ENCODE results near the gene AEN. TPM values are rescaled to one million over a fixed set of nuclear protein-coding genes. Genes with fewer than 3 reads are reported as not detected.
"Not testable (repeated sequence)": the region's sequence is repeated elsewhere in the genome, so short reads cannot be mapped to it uniquely, and the experiment has no call there.

The AEN gene
- total and polyA plus RNA-seq, 4 experiments from 2014 or later, result 33.2 to 56.8 (median 45.1) TPM

DNA sequence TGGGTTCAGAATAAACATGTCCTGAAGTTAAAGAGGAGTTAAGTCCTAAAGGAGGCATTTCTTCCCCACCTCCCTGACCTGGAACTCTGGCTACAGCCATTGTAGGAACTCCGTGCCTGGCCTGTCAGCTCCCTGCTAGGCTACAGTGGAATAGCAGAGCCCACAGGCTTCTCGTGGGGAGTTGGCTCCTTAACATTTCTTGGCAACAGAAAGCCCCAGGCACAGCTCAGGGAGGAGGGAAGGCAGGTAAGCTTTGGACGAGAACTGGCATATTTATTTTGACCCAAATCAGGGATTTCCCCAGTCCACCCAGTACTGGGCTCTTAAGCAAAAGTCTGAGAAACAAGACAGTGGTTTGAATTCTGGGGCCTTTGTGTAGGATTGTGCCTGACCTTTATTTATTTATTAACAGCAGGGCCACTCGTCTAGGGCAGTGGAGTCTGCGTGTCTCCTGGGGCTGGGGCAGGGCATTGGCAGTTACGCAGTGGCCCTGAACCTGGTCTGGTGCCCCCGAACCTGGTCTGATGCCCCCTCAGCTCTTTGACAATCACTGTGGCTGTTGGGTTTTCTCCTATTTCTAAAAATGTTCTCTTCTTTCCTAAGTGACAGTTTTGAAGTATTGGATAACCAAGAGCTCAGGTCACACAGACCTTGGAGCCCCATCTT, 9.8 kb downstream of the AEN start:
- Mint-ChIP-seq H3K36me3 (peaks cover 56 to 59% of the 10 kb centered on the region in 2 donors), H3K4me1 (peaks cover 48 to 96% (median 80%) of the 10 kb centered on the region in 4 donors), H3K4me3 (peak overlapping the region in 6 of 8 donors; percentile 21 to 88 (median 75)), H3K27ac (peak overlapping the region; percentile 81 to 99 (median 91)), H3K27me3 (no peaks in the 10 kb centered on the region), H3K9me3 (no peaks in the 10 kb centered on the region)
- H3K27me3 ChIP-seq (ENCODE audit: insufficient read depth, low read length), result no peaks in the 10 kb centered on the region
- peaks cover 99% of the 10 kb centered on the region for H3K4me1 ChIP-seq (ENCODE audit: insufficient read depth, low read length)
- intact Hi-C loops (cut with micrococcal nuclease), result no loop called here
- H3K4me3 ChIP-seq (ENCODE audit: low read length in 2 of 2), result no peak overlapping the region
- no peak for DNase-seq
- H3K9me3 ChIP-seq (ENCODE audit: control insufficient read depth in 1 of 2, low read length in 2 of 2), result no peaks in the 10 kb centered on the region
- POLR2A ChIA-PET (ENCODE audit: partially characterized antibody), result interaction anchor here (0.9 to 8.2 kb wide), 3 partner anchors 9 to 33 kb away, joined by 3 to 113 read pairs (median 28); partner anchors contain the start of gene AEN
- CTCF ChIA-PET (ENCODE audit: partially characterized antibody), result interaction anchor here (0.8 to 9.9 kb wide), 2 partner anchors 8 to 34 kb away, joined by 4 to 132 read pairs; partner anchors contain the start of gene ISG20
- peak overlapping the region; percentile 52 for H3K27ac ChIP-seq (ENCODE audit: low read depth, low read length)
- H3K36me3 ChIP-seq (ENCODE audit: insufficient read depth, low read length), result peaks cover 35% of the 10 kb centered on the region

- POLR2A ChIA-PET (ENCODE audit: partially characterized antibody), result interaction anchor here (0.9 to 3.9 kb wide), 3 partner anchors 10 to 164 kb away, joined by 3 to 28 read pairs (median 3); partner anchors contain the start of genes AEN, MRPL46 and MRPS11
- intact Hi-C loops (cut with micrococcal nuclease), result no loop called here
- Histone ChIP-seq H3K27me3 (ENCODE audit: insufficient read depth, low read length) (no peaks in the 10 kb centered on the region), H3K36me3 (ENCODE audit: insufficient read depth, low read length) (peaks cover 31% of the 10 kb centered on the region), H3K27ac (ENCODE audit: low read depth, low read length) (peak overlapping the region; percentile 52), H3K4me3 (ENCODE audit: low read length in 2 of 2) (no peak overlapping the region), H3K4me1 (ENCODE audit: insufficient read depth, low read length) (peaks cover 98% of the 10 kb centered on the region), H3K9me3 (ENCODE audit: control insufficient read depth in 1 of 2, low read length in 2 of 2) (no peaks in the 10 kb centered on the region)
- H3K4me3 Mint-ChIP-seq, result peak overlapping the region in 2 of 8 donors; percentile 31 to 54
- H3K4me1 Mint-ChIP-seq, result peaks cover 54 to 99% (median 84%) of the 10 kb centered on the region in 4 donors
- CTCF ChIA-PET (ENCODE audit: partially characterized antibody), result interaction anchor here (9.9 kb wide), 1 partner anchor 33 kb away, joined by 132 read pairs; no protein-coding TSS in a partner anchor
- no peaks in the 10 kb centered on the region for H3K9me3 Mint-ChIP-seq
- no peaks in the 10 kb centered on the region for H3K27me3 Mint-ChIP-seq
- peaks cover 59 to 63% of the 10 kb centered on the region in 2 donors for H3K36me3 Mint-ChIP-seq
- H3K27ac Mint-ChIP-seq, result peak overlapping the region; percentile 73 to 99 (median 84)
- no peak for DNase-seq
Observed at GRCh38 chr15:88631464-88632028, 10.4 kb downstream of the AEN start.

DNA sequence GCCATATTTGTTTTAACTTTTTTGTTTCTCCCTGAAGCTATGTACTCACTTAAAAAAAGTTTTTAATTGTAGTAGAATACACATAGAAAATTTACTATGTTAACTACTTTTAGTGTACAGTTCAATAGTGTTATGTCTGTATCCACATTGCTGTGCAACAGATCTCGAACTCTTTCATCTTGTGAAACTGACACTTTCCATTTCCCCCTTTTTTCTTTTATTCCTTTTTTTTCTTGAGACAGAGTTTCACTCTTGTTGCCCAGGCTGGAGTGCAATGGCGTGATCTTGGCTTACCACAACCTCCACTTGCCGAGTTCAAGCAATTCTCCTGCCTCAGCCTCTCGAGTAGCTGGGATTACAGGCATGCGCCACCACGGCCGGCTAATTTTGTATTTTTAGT, 11.7 kb downstream of the AEN start:
- Mint-ChIP-seq H3K36me3 (peaks cover 57 to 59% of the 10 kb centered on the region in 2 donors), H3K4me3 (peak overlapping the region in 4 of 8 donors; percentile 19 to 45 (median 31)), H3K27ac (peak overlapping the region; percentile 72 to 99 (median 89)), H3K4me1 (peaks cover 59 to 99% (median 85%) of the 10 kb centered on the region in 4 donors)
- DNase-seq; H3K27me3 Mint-ChIP-seq; H3K9me3 ChIP-seq (ENCODE audit: control insufficient read depth in 1 of 2, low read length in 2 of 2); H3K4me3 ChIP-seq (ENCODE audit: low read length in 2 of 2); intact Hi-C loops (cut with micrococcal nuclease); H3K27ac ChIP-seq (ENCODE audit: low read depth, low read length); H3K27me3 ChIP-seq (ENCODE audit: insufficient read depth, low read length); H3K9me3 Mint-ChIP-seq: not testable (repeated sequence)
- peaks cover 28% of the 10 kb centered on the region for H3K36me3 ChIP-seq (ENCODE audit: insufficient read depth, low read length)
- ChIA-PET CTCF (ENCODE audit: partially characterized antibody) (interaction anchor here (1.1 to 9.9 kb wide), 3 partner anchors 8 to 32 kb away, joined by 6 to 132 read pairs (median 9); no protein-coding TSS in a partner anchor), POLR2A (ENCODE audit: partially characterized antibody) (interaction anchor here (0.6 to 3.9 kb wide), 5 partner anchors 9 to 166 kb away, joined by 3 to 28 read pairs (median 3); partner anchors contain the start of genes AEN, MRPL46 and MRPS11)
- peaks cover 99% of the 10 kb centered on the region for H3K4me1 ChIP-seq (ENCODE audit: insufficient read depth, low read length)

DNA sequence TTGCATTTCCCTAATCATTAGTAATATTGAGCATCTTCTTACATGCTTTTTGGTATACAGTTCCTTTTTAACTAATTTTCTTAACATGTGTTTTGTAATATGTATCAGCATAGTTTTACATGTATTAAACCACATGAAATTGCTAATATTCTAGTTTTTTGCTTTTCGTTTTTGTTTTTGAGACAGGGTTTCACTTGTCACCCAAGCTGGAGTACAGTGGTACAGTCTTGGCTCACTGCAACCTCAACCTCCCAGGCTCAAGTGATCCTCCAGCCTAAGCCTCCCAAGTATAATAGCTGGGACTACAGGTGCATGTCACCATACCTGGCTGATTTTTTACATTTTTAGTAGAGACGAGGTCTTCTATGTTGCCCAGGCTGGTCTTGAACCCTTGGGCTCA, 13.3 kb downstream of the AEN start:
- H3K36me3 ChIP-seq (ENCODE audit: insufficient read depth, low read length), result peaks cover 18% of the 10 kb centered on the region
- Mint-ChIP-seq H3K9me3 (peaks cover 0 to 3% (median 0%) of the 10 kb centered on the region in 8 donors), H3K36me3 (peaks cover 50 to 51% of the 10 kb centered on the region in 2 donors), H3K27ac (peak overlapping the region; percentile 85 to 99 (median 97)), H3K4me1 (peaks cover 59 to 96% (median 83%) of the 10 kb centered on the region in 4 donors), H3K27me3 (no peaks in the 10 kb centered on the region), H3K4me3 (peak overlapping the region in 4 of 8 donors; percentile 6 to 88 (median 40))
- H3K27me3 ChIP-seq (ENCODE audit: insufficient read depth, low read length), result no peaks in the 10 kb centered on the region
- POLR2A ChIA-PET (ENCODE audit: partially characterized antibody), result interaction anchor here (1.0 to 3.1 kb wide), 8 partner anchors 13 to 271 kb away, joined by 3 to 45 read pairs (median 6); partner anchors contain the start of genes AEN, MRPL46 and MRPS11
- H3K4me3 ChIP-seq (ENCODE audit: low read length in 2 of 2), result peak overlapping the region in 1 of 2 donors; percentile 13
- CTCF ChIA-PET (ENCODE audit: partially characterized antibody), result interaction anchor here (1.3 to 3.2 kb wide), 3 partner anchors 9 to 30 kb away, joined by 4 to 60 read pairs (median 19); no protein-coding TSS in a partner anchor
- H3K9me3 ChIP-seq (ENCODE audit: control insufficient read depth in 1 of 2, low read length in 2 of 2), result no peaks in the 10 kb centered on the region
- peaks cover 96% of the 10 kb centered on the region for H3K4me1 ChIP-seq (ENCODE audit: insufficient read depth, low read length)
- H3K27ac ChIP-seq (ENCODE audit: low read depth, low read length), result peak overlapping the region; percentile 100
- intact Hi-C loops (cut with micrococcal nuclease), result no loop called here
- no peak for DNase-seq

DNA sequence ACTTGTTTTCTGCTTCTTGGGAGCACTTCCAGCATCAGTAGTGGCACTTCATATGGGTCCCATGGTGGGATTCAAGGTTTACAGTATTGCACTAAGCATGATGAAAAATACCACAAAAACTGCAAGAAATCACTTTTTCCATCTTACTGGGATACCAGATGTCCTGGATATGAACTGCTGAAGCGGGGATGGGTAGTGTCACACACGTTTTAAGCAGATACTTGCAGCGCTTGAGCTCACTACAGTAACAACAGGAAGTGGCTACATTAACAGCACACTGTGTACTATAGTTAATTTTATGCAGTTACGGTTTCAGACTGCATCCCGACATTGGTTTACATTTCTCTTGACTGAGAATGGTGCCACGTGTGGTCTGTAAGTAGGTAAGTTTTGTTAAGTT, 14.2 kb downstream of the AEN start:
- Histone ChIP-seq H3K4me3 (ENCODE audit: low read length in 2 of 2) (peak overlapping the region; percentile 62 to 75), H3K27me3 (ENCODE audit: insufficient read depth, low read length) (no peaks in the 10 kb centered on the region), H3K9me3 (ENCODE audit: control insufficient read depth in 1 of 2, low read length in 2 of 2) (no peaks in the 10 kb centered on the region), H3K27ac (ENCODE audit: low read depth, low read length) (peak overlapping the region; percentile 100), H3K4me1 (ENCODE audit: insufficient read depth, low read length) (peaks cover 96% of the 10 kb centered on the region), H3K36me3 (ENCODE audit: insufficient read depth, low read length) (peaks cover 13% of the 10 kb centered on the region)
- ChIA-PET CTCF (ENCODE audit: partially characterized antibody) (interaction anchor here (1.0 to 3.2 kb wide), 6 partner anchors 10 to 270 kb away, joined by 3 to 60 read pairs (median 8); partner anchors contain the start of gene AEN), POLR2A (ENCODE audit: partially characterized antibody) (interaction anchor here (1.0 to 3.1 kb wide), 11 partner anchors 10 to 699 kb away, joined by 3 to 45 read pairs (median 4); partner anchors contain the start of genes AEN, HAPLN3, MRPL46 and MRPS11)
- peaks cover 59 to 96% (median 82%) of the 10 kb centered on the region in 4 donors for H3K4me1 Mint-ChIP-seq
- no peaks in the 10 kb centered on the region for H3K27me3 Mint-ChIP-seq
- DNase-seq, result peak; percentile 77 to 84 (median 79)
- intact Hi-C loops (cut with micrococcal nuclease), result no loop called here
- H3K36me3 Mint-ChIP-seq, result peaks cover 48 to 49% of the 10 kb centered on the region in 2 donors
- peak overlapping the region; percentile 89 to 100 (median 99) for H3K27ac Mint-ChIP-seq
- H3K4me3 Mint-ChIP-seq, result peak overlapping the region; percentile 88 to 98 (median 95)
- peaks cover 0 to 3% (median 0%) of the 10 kb centered on the region in 8 donors for H3K9me3 Mint-ChIP-seq

- intact Hi-C loops (cut with micrococcal nuclease), result no loop called here
- Mint-ChIP-seq H3K27me3 (no peaks in the 10 kb centered on the region), H3K4me1 (peaks cover 57 to 93% (median 80%) of the 10 kb centered on the region in 4 donors), H3K36me3 (peaks cover 44 to 45% of the 10 kb centered on the region in 2 donors), H3K9me3 (peaks cover 0 to 3% (median 0%) of the 10 kb centered on the region in 8 donors), H3K27ac (peak overlapping the region; percentile 89 to 100 (median 99)), H3K4me3 (peak overlapping the region; percentile 88 to 98 (median 95))
- POLR2A ChIA-PET (ENCODE audit: partially characterized antibody), result interaction anchor here (0.5 to 3.1 kb wide), 10 partner anchors 10 to 699 kb away, joined by 3 to 45 read pairs (median 4); partner anchors contain the start of genes AEN, HAPLN3, MRPL46 and MRPS11
- Histone ChIP-seq H3K4me3 (ENCODE audit: low read length in 2 of 2) (peak overlapping the region; percentile 62 to 75), H3K27ac (ENCODE audit: low read depth, low read length) (peak overlapping the region; percentile 100), H3K36me3 (ENCODE audit: insufficient read depth, low read length) (peaks cover 9% of the 10 kb centered on the region), H3K4me1 (ENCODE audit: insufficient read depth, low read length) (peaks cover 96% of the 10 kb centered on the region), H3K9me3 (ENCODE audit: control insufficient read depth in 1 of 2, low read length in 2 of 2) (no peaks in the 10 kb centered on the region), H3K27me3 (ENCODE audit: insufficient read depth, low read length) (no peaks in the 10 kb centered on the region)
- DNase-seq, result peak; percentile 81 to 92 (median 86)
- CTCF ChIA-PET (ENCODE audit: partially characterized antibody), result interaction anchor here (1.0 to 3.2 kb wide), 6 partner anchors 11 to 269 kb away, joined by 3 to 60 read pairs (median 8); partner anchors contain the start of gene AEN
Observed at GRCh38 chr15:88636050-88636449, 14.9 kb downstream of the AEN start.
